Measurements from ENCODE around the gene ATP7B. TPM values are rescaled to one million over a fixed set of nuclear protein-coding genes. Genes with fewer than 3 reads are reported as not detected.
A peak's percentile ranks its signal among the peaks of the same experiment; 100 is the strongest.

ATP7B gene
- total RNA-seq, 2 experiments from 2014 or later, result 0.38 to 0.80 TPM

DNA sequence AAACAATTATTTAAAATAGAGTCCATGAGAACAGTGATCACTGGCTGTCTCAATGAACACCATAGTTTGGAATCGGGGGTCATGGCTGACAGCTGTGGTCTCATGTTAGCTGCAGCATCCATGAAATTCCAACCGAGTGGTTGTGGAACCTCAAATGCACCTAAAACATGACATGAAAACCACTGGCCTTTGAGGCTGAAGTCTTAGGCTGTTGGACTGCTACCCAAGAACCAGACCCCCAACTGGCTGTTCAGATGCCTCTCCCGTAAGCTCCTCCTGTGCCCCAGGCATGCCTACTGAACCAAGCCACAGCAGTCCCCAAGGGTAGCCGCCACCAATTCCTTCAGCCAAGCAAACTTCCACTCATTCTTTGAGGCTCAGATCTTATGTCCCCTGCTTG lies 50.5 kb downstream of the ATP7B start:
- H3K4me3 Mint-ChIP-seq, result no peak overlapping the region
- no peak for DNase-seq

GRCh38 chr13:51959773-51960172 lies 51.5 kb downstream of the ATP7B start:
- DNase-seq (peak; percentile 65), ATAC-seq (peak; percentile 77)
- no peaks in the 10 kb centered on the region for H3K36me3 Mint-ChIP-seq
- no peaks in the 10 kb centered on the region for H3K9me3 Mint-ChIP-seq (ENCODE audit: low read depth)
- CTCF ChIA-PET, result interaction anchor here (0.5 to 1.4 kb wide), 5 partner anchors 11 to 491 kb away, joined by 3 to 4 read pairs (median 3); partner anchors contain the start of gene VPS36
- peak overlapping the region; percentile 75 for H3K27ac Mint-ChIP-seq
- no peak overlapping the region for H3K4me3 Mint-ChIP-seq
- H3K27me3 Mint-ChIP-seq, result no peaks in the 10 kb centered on the region
- H3K4me1 Mint-ChIP-seq, result peaks cover 61% of the 10 kb centered on the region

More for the DNA sequence above, 50.5 kb downstream of the ATP7B start:
- Mint-ChIP-seq H3K4me1 (peaks cover 58% of the 10 kb centered on the region), H3K9me3 (ENCODE audit: low read depth) (no peaks in the 10 kb centered on the region), H3K27me3 (peaks cover 4% of the 10 kb centered on the region), H3K27ac (no peak overlapping the region), H3K36me3 (no peaks in the 10 kb centered on the region)
- no peak for ATAC-seq
- CTCF ChIA-PET, result interaction anchor here (1.0 to 1.6 kb wide), 2 partner anchors 19 to 116 kb away, joined by 3 read pairs; partner anchors contain the start of gene TMEM272

GRCh38 chr13:51958217-51958547 lies 53.1 kb downstream of the ATP7B start:
- no peaks in the 10 kb centered on the region for H3K9me3 Mint-ChIP-seq (ENCODE audit: low read depth)
- CTCF ChIA-PET, result interaction anchor here (1.3 kb wide), 1 partner anchor 113 kb away, joined by 3 read pairs; the partner anchor contains the start of gene TMEM272
- H3K27ac Mint-ChIP-seq, result no peak overlapping the region
- DNase-seq, result no peak
- H3K36me3 Mint-ChIP-seq, result peaks cover 2% of the 10 kb centered on the region
- no peak overlapping the region for H3K4me3 Mint-ChIP-seq
- H3K4me1 Mint-ChIP-seq, result peaks cover 66% of the 10 kb centered on the region
- peaks cover 3% of the 10 kb centered on the region for H3K27me3 Mint-ChIP-seq
- ATAC-seq, result no peak

DNA sequence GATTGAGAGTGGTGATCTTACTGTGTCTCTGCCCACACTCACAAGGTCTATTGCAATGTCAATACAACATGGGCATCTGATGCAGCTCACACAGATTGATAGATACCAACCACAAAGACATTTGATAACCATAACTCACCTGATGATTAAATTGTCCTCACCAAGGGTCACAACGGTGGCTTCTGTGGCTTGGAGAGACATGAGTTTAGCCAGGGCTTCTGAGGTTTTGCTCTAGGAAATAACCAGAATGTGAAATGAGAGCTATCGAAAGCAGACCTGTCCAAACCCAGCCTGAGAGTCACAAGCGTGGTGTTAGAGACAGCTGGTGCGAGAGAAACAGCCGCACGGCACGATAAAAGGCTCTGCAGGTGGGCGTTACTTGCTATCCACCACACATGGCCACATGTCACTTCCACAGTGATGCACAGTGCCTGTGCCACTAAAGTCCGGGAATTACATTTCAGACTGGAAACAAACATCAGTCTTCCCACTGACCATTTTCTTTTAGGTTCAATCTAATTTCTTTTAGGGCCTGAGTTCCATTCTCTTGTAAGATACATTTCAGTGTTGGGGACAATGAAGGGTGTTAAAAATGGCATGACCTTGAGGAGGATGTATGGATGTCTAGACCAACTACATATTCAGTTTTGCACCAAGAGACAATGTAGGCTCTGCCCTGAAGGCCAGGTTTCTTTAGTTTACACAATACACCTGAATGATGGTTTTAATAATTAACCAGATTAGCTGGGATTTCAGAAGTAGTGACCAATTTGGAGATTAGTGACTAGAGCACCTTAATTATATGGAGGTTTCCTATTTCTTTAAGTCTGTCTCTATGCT lies 53.7 kb downstream of the ATP7B start:
- no peak overlapping the region for H3K27ac Mint-ChIP-seq

GRCh38 chr13:51956717-51957116 lies 54.5 kb downstream of the ATP7B start:
- peaks cover 2% of the 10 kb centered on the region for H3K36me3 Mint-ChIP-seq
- CTCF ChIA-PET, result interaction anchor here (1.4 kb wide), 1 partner anchor 61 kb away, joined by 3 read pairs; no protein-coding TSS in a partner anchor
- DNase-seq, result no peak
- H3K4me1 Mint-ChIP-seq, result peaks cover 57% of the 10 kb centered on the region
- H3K9me3 Mint-ChIP-seq (ENCODE audit: low read depth), result no peaks in the 10 kb centered on the region
- H3K4me3 Mint-ChIP-seq, result no peak overlapping the region
- peaks cover 7% of the 10 kb centered on the region for H3K27me3 Mint-ChIP-seq
- H3K27ac Mint-ChIP-seq, result no peak overlapping the region
- ATAC-seq, result no peak

More for the DNA sequence above, 53.7 kb downstream of the ATP7B start:
- Mint-ChIP-seq H3K4me1 (peaks cover 66% of the 10 kb centered on the region), H3K36me3 (peaks cover 2% of the 10 kb centered on the region), H3K9me3 (ENCODE audit: low read depth) (no peaks in the 10 kb centered on the region), H3K4me3 (no peak overlapping the region), H3K27me3 (peaks cover 3% of the 10 kb centered on the region)
- CTCF ChIA-PET, result interaction anchor here (1.3 to 1.4 kb wide), 2 partner anchors 62 to 112 kb away, joined by 3 read pairs; partner anchors contain the start of gene TMEM272
- ATAC-seq, result no peak
- peak; percentile 50 for DNase-seq

DNA sequence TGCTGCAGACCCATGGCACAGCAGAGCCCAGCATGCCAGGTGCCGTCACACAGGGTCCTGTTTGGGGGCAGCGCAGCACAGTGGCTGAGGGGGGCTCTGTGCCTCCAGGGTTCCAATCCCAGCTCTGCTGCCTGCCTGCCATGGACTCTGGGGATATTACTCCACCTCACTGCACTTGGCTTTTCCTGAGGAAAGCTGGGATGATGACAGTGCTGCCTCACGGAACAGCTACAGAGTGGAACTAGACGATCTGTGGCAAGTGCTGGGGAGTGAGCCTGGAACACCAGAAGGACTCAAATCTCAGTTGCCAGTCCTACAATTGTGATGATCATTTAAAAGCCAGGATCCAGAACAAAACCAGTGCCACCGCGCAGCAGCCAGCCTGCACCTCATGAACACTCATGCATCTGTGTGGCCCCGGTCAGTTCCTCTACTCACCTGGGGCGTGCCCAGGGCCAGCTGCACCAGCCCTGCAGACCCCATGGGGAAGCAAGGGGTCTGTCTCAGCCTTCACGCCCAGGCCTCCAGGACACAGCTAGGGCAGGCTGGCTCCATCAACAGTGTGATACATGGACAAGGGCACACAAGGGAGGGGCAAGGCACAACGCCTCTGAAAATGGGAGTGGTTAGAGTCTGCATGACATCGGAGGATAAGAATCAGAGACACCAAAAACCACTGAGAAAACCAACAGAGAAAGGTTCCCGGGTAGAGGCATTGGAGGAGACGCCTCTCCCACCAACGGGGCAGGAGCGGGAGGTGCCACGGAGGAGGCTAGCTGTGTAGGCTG lies 55.2 kb downstream of the ATP7B start:
- ATAC-seq, result no peak
- CTCF ChIA-PET, result no interaction called here
- DNase-seq, result no peak

DNA sequence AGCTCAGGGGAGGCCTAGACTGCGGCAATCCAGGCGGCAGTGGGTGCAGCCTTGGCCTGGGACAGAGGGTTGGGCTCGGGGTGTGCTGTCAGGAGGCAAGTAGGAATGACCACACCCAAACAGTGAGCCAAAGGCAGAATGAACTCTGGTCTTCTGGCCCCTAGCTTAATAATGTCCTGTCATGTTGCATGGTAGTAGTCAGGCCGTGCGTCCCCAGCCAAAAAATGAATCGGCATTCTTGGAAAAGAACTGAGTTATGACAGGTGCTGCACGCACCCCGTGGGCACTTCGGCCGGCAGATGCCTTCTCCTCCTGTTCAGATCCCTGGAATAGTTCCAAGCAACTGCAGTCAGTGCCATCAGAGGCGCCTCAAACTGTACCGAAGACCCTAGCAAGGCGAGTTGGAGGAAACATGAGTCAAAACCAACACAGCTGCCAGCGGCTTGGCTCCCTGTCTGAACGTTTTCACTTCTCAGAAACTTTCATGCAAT lies 55.9 kb downstream of the ATP7B start:
- ATAC-seq, result no peak
- no peak overlapping the region for H3K4me3 Mint-ChIP-seq
- H3K4me1 Mint-ChIP-seq, result peaks cover 55% of the 10 kb centered on the region
- peaks cover 7% of the 10 kb centered on the region for H3K27me3 Mint-ChIP-seq
- H3K27ac Mint-ChIP-seq, result no peak overlapping the region
- CTCF ChIA-PET, result no interaction called here
- H3K36me3 Mint-ChIP-seq, result peaks cover 10% of the 10 kb centered on the region
- no peak for DNase-seq
- H3K9me3 Mint-ChIP-seq (ENCODE audit: low read depth), result peaks cover 3% of the 10 kb centered on the region

More for the DNA sequence above, 55.2 kb downstream of the ATP7B start:
- Mint-ChIP-seq H3K36me3 (peaks cover 4% of the 10 kb centered on the region), H3K4me1 (peaks cover 53% of the 10 kb centered on the region), H3K4me3 (no peak overlapping the region), H3K27ac (no peak overlapping the region), H3K9me3 (ENCODE audit: low read depth) (no peaks in the 10 kb centered on the region), H3K27me3 (peaks cover 7% of the 10 kb centered on the region)

- Mint-ChIP-seq H3K4me3 (no peak overlapping the region), H3K4me1 (peaks cover 48% of the 10 kb centered on the region), H3K9me3 (ENCODE audit: low read depth) (peaks cover 6% of the 10 kb centered on the region), H3K27me3 (peaks cover 7% of the 10 kb centered on the region), H3K27ac (no peak overlapping the region), H3K36me3 (peaks cover 17% of the 10 kb centered on the region)
- no peak for ATAC-seq
- CTCF ChIA-PET, result interaction anchor here (0.8 to 0.9 kb wide), 2 partner anchors 9 to 43 kb away, joined by 3 to 5 read pairs; no protein-coding TSS in a partner anchor
- no peak for DNase-seq
Measured at GRCh38 chr13:51953347-51954195, 57.7 kb downstream of the ATP7B start.

GRCh38 chr13:51950722-51951121 lies 60.5 kb downstream of the ATP7B start:
- Mint-ChIP-seq H3K27me3 (peaks cover 14% of the 10 kb centered on the region), H3K27ac (peak overlapping the region; percentile 77), H3K4me3 (peak overlapping the region; percentile 35), H3K4me1 (peaks cover 25% of the 10 kb centered on the region), H3K36me3 (peaks cover 17% of the 10 kb centered on the region), H3K9me3 (ENCODE audit: low read depth) (peaks cover 6% of the 10 kb centered on the region)
- ATAC-seq, result peak; percentile 93
- peak; percentile 73 for DNase-seq
- CTCF ChIA-PET, result interaction anchor here (1.0 to 1.5 kb wide), 3 partner anchors 11 to 136 kb away, joined by 3 read pairs; no protein-coding TSS in a partner anchor

DNA sequence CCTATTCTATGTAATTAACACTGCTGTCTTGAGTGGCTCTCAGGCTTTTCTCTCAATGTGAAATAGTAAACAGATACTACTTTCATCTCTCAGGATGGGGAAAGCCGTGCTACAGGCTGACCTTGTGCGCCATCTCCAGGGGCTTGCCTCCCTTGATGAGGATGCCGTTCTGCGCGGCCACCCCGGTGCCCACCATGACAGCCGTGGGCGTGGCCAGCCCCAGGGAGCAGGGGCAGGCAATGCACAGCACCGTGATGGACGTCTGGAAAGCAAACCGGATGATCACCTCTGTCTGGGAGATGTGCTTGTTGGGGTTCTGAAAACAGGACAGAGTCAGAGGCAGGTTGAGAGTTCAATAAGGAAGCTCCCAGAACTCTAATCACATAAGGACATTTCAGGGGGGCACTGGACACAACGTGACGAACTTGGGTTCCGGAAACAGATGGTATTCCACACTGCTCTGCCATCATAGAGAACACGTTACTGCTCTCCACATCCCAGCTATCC lies 65.0 kb downstream of the ATP7B start:
- DNase-seq, result no peak
- Mint-ChIP-seq H3K27ac (no peak overlapping the region), H3K4me1 (peaks cover 26% of the 10 kb centered on the region), H3K4me3 (no peak overlapping the region), H3K27me3 (peaks cover 34% of the 10 kb centered on the region), H3K36me3 (peaks cover 15% of the 10 kb centered on the region), H3K9me3 (ENCODE audit: low read depth) (peaks cover 6% of the 10 kb centered on the region)
- ATAC-seq, result no peak
- CTCF ChIA-PET, result no interaction called here

GRCh38 chr13:51945149-51945548 lies 66.1 kb downstream of the ATP7B start:
- H3K36me3 Mint-ChIP-seq, result peaks cover 5% of the 10 kb centered on the region
- H3K4me1 Mint-ChIP-seq, result peaks cover 15% of the 10 kb centered on the region
- CTCF ChIA-PET, result interaction anchor here (1.0 kb wide), 1 partner anchor 32 kb away, joined by 3 read pairs; no protein-coding TSS in a partner anchor
- no peak overlapping the region for H3K4me3 Mint-ChIP-seq
- peaks cover 36% of the 10 kb centered on the region for H3K27me3 Mint-ChIP-seq
- DNase-seq (no peak), ATAC-seq (no peak)
- H3K9me3 Mint-ChIP-seq (ENCODE audit: low read depth), result peaks cover under 1% of the 10 kb centered on the region
- no peak overlapping the region for H3K27ac Mint-ChIP-seq

DNA sequence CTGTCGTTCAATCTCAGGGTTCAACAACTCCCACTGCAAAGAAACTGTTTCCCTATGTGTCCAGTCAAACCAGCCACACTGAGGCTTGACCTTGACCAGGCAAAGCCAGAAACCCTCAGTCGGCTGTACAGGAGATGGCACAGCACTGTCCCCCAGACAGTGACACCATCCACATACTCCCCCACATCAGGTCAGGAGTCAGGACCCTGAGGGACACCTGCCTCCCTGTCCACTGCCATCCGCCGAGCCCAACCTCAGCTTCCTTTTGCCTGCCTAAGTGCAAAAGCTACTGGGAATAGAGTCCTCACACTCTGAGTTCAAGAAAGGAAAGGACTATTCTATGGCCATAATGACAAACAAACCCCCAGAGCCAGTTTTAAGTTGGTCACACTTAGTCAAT lies 66.8 kb downstream of the ATP7B start:
- CTCF ChIA-PET, result interaction anchor here (1.0 kb wide), 1 partner anchor 32 kb away, joined by 3 read pairs; no protein-coding TSS in a partner anchor
- no peak overlapping the region for H3K27ac Mint-ChIP-seq
- ATAC-seq (no peak), DNase-seq (no peak)
- no peaks in the 10 kb centered on the region for H3K9me3 Mint-ChIP-seq (ENCODE audit: low read depth)
- H3K27me3 Mint-ChIP-seq, result peaks cover 39% of the 10 kb centered on the region
- H3K4me3 Mint-ChIP-seq, result no peak overlapping the region
- H3K4me1 Mint-ChIP-seq, result peaks cover 14% of the 10 kb centered on the region
- H3K36me3 Mint-ChIP-seq, result peaks cover 3% of the 10 kb centered on the region

Measured in activated CD8-positive, alpha-beta memory T cell treated with anti-CD3 and anti-CD28 coated beads, Interleukin-2, amount 10 ng/mL, durations not matched to agents 7 days and 5 days (primary cell).